HG03103 (cell line): Measurements from ENCODE around the gene PTPRJ.
A peak's percentile ranks its signal among the peaks of the same experiment; 100 is the strongest.

ENCODE experiments used
- ATAC-seq: cut with Tn5 transposase; IDR thresholded peaks from one replicate; pipeline ENCODE4 v1.9.1; 2021; ENCODE audit warnings: low read depth; ENCODE audit not compliant: unreplicated experiment

The PTPRJ gene

DNA sequence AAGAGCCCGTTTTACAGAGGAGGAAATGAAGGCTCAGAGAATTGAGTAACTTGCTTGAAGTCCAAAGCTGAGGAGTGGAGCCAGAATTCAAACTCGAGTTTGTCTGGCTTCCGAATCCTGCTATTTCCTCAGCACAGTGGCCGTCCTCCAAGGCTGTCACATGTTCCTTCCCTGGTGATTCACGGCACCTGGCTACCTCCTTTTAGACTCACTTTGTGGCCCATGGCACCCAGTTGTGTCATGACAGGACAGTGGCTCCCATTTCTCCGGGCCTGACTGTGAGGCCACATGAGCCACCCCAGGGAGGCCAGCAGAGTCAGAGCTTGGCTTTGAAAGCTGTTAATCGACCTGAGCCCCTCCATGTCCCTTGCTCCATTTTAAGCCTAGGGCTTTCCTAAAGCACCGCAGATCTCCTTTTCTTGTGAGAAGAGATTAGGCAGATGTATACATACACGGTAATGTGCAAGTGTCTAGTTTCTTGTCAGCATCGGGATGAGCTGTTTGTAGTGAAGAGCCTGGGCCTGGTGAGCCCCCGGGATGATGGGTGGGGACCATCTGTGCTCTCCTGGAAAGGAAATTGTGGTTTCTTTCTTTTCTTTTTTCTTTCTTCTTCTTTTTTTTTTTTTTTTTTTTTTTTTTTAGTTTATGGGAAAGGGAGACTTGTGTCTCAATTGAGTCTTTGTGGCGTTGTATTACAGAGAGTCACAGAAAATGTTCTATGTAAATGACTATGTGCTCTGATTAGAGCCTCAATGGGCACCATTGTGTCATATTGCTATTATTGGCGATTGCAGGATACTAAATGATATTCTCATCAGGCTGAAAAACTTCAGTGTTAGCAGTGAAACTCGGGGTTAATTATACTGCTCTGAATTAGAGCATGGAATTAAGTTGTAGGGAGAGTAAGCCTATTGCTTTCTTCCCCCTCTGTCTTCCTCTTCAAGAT is 54.8 kb downstream of the PTPRJ start:
- no peak for ATAC-seq

DNA sequence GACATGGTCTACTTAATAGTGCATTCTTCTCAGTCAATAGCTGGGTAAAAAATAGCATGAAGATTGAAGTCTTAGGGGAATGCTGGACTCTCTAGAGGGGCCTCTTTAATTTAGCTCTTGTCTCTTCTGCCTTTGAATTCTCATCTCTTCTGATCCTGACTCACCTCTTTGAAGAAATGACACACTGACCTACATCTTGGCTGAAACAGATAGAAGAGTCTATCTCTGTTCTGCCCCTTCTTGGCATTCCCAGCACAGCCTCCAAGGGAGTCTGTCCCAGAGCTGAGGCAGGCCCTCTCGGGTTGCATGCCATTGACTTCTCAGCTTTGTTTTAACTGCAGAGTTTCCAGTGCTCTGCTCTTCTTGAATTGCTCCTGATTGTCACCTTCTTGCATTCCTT is 55.7 kb downstream of the PTPRJ start:
- no peak for ATAC-seq

DNA sequence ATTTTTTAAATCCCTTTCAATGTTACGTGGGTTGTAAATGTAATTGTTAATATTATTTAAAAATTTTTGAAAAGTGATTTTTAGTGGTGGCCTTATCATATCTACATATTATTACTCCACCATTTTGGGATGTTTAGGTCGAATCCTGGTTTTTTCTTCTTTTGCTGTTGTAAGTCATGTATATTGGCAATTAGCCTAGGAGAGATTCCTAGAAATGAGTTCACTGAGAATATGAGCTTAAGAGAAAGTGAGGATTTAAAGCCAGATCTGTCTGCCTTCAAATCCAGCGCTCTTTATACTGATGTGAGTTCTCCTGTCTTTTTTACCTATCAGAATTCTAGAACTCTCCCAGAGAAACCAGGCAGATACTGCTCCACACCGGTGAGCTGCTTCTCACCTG is 56.1 kb downstream of the PTPRJ start:
- no peak for ATAC-seq

DNA sequence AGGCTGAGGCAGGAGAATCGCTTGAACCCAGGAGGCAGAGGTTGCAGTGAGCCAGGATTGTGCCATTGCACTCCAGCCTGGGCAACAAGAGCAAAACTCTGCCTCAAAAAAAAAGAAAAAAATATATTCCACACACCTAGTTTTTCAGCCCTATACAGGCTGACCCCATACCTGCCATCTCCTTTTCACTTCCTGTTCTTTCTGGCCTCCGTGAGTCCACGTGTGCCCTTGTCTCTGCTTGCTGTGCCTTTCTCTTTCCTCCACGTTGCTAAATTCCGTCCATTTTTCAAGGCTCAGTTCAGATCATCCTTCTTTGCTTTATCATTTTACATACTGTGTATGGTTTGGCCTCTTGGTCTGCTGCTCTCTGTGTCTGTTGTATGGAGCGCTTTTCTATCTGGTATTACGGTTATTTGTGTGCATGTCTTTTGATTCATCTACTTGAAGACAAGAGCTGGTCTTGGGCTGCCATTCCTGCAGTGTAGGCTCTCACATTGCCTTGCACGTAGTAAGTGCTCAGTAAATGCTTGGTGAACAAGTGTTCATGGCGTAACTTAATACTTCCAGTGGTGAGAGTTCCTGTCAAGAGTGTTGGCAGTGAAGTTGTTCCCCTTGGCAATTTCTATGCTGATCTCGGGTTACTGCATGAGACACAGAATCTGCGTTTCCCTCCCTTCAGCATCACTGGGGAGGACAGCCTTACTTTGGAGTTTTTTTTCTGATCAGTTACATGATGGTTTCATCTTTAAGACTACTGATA is 57.5 kb downstream of the PTPRJ start:
- ATAC-seq, result no peak

DNA sequence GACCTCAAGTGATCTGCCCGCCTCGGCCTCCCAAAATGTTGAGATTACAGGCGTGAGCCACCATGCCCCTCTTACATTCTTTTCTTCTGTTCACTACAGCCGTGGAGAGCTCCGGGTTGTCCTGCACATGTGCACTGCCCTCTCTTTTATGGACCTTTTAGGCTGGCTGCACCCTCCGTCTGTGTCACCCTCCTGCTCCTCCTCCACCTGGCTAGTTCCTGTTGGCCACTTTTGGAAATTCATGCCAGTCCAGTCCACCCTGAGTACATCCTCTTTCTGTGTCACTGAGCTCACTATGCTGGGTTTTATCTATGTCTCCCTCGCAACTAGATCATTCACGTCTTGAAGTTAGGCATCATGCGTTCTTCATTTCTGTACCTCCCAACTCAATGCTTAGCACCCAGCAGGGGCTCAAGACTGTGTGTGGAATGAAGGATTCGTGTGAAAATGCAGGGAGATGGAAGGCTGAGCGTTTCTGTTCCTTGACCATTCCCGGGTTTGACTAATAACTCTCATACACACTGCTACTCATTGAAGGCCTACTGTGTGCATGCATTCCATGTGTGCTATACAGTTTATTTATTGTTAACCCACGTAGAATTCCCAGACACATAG is 60.6 kb downstream of the PTPRJ start:
- no peak for ATAC-seq

DNA sequence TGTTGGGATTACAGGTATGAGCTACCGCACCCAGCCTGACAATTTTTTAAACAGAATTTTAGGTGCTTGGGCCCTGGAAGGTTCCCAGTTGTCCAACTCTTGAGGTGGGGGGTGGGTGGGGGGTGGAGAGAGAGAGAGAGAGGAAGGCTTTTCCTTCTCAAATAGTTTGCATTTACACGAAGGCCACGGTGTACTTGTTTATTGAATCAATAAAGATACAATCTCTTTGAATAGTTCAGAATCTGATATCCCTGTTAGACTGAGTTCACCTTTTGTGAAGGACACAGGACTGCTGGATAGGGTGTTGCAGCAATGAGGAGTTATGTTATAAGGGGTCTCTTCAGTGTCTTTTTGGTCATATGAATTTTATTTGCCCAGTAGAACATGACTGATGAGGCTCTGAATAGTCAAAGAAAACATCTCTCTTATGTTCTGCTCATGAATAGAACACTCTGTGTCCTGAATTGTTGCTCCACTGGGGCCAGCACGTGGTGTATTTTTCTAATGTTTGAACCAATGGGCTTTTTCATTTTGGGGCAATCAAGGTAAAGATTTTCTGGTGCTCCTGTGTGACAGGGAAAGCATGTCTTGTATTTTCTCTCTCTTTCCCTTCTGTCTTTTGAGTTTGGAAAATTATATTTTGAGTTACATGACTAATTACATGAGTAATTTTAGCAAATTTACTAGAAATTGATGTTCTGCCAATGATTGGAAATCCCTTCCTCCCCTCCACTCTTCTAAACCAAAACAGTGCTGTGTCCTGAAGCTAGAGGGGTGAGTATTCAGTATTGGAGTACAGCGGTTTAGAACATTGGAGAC is 61.7 kb downstream of the PTPRJ start:
- ATAC-seq, result no peak

DNA sequence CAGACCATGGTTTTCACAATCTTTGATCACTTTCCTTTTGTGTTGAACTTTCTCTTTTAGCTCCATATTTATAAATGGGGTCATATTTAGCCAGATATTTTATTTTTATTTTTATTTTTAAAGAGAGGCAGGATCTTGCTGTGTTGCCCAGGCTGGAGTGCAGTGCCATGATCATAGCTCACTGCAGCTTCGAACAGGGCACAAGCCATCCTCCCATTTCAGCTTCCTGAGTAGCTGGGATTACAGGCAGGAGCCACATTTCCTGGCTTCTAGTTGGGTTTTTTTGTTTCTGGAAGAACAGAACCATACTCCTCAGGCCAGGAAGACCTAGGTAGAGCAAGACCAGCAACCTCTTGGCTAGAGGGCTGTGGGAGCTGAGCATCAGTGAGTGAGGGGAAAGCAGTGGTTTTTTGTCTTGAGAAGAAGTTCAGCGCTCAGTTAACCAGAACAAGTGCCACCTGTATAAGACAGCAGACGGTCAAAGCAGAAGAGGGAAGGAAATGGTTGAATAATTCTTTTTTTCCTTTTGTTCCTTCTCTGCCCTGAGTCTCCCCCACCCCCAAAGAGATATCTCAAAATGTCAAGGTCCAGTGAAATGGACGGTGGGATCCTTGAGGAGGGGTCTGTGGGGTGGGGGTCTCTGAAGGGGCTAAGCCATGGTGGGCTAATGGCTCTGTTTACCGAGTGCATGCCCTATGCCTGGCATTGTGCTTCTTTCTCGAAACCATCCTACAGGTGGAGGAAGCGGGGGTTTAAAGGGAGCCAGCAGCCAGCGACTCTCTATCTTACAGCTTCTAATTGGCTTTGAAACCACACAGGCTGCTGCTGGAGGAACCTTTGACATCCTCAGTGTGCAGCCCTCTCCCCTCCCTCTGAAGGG is 63.0 kb downstream of the PTPRJ start:
- peak; percentile 52 for ATAC-seq

DNA sequence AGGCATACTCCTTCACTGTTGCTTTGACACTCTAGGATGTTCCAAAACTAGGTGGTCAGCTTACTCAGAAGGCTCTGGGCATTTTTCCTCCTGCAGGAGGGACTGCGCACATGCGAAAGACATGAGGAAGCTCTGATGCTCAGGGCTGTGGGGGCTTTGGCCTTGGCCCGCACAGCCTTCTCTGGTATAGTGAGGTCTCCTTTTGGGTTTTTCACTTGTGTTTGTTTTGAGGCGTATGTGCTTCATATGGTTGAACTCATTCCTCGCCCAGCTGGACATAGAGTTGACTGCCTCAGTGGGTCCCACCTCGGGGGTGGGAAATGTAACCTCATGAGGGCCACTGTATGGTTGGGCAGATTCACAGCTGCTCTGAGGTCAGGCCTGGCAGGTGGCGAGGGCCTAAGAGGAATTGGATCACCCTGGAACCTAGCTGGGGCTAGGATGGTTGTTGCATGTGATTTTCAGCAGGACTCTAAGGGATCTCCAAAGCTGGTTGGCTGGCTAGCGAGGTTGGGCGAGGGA is 63.7 kb downstream of the PTPRJ start:
- ATAC-seq, result no peak

DNA sequence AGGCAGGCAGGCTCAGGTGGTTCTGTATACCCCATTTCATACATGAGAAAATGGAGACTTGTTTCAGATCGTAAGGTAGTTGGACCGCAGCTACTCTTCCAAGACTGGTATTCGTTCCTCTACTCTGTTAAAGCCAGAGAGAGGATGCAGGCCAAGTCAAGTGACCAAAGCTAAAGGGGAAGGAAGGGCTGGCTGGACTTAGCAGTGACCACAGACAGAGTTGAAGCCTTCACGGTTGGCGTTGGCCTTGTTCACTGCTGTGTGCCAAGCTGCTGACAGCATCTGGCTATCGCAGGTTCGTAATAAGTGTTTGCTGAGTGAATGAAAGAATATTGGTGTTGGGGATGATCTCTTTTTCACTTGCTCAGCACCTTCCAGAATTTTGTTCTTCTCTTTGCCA is 64.2 kb downstream of the PTPRJ start:
- no peak for ATAC-seq

DNA sequence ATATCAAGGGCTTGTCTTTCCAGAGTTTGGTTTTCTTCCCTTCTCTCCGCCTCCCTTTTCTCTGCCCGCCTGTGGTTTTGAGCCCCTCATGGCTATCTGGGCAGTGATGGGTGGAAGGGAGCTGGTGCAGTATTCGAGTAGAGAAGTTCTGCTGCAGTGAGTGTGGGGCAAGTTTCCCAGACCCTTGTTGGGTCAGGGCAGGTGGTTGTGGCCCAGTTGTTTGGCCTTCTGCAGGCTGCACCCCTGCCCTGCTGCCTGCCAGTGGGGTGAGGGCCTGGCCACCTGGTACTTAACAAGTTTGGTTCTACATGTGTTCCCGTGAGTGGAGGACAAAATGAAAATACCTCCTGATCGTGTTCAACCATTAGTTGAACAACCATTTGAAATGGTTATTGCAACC is 65.2 kb downstream of the PTPRJ start:
- no peak for ATAC-seq

DNA sequence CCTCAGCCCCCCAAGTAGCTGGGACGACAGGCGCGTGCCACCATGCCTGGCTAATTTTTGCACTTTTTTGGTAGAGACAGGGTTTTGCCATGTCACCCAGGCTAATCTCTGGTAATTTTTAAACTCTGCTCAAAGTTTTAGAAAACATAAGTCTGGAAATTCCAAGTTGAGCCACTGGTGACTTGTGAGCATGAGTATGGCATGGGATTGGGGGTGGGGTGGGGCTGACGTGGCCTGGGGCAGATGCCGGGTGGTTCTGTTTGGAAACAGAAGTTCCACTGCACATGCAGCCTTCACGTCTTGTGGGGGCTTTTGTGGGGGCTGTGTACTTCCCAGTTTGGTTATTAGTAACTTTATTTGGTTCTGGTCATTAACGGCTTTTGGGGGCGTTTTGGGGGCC is 67.3 kb downstream of the PTPRJ start:
- no peak for ATAC-seq

DNA sequence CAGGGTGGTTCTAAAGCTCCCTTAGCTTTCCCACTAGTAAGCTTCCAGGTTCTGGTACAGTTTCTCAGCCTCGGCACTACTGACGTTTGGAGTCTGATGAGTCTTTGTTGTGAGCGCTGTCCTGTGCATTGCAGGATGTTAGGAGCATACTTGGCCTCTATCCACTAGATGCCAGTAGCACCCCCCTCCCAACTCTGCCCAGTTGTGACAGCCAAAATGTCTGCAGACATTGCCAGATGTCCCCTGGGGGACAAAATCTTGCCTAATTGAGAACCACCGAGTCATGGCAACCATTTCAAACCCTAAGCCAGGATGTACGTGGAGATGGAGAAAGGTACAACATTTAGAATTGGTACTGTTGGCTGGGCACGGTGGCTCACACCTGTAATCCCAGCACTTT is 68.7 kb downstream of the PTPRJ start:
- ATAC-seq, result no peak

DNA sequence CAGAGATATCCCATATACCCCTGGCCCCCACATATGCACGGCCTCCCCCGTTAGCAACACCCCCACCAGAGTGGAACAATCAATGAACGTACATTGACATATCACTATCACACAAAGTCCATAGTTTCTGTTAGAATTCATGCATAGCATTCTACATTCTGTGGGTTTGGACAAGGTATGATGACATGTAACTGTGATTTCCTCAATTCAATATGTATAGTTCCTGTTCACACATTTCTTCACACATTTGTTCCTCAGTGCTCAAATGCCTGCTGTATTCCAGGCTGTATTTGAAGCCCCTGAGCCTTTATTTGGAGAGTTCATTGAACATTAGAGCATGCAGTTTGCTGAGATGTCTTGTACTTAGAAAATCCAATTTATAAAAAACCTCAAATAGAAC is 69.9 kb downstream of the PTPRJ start:
- ATAC-seq, result no peak

DNA sequence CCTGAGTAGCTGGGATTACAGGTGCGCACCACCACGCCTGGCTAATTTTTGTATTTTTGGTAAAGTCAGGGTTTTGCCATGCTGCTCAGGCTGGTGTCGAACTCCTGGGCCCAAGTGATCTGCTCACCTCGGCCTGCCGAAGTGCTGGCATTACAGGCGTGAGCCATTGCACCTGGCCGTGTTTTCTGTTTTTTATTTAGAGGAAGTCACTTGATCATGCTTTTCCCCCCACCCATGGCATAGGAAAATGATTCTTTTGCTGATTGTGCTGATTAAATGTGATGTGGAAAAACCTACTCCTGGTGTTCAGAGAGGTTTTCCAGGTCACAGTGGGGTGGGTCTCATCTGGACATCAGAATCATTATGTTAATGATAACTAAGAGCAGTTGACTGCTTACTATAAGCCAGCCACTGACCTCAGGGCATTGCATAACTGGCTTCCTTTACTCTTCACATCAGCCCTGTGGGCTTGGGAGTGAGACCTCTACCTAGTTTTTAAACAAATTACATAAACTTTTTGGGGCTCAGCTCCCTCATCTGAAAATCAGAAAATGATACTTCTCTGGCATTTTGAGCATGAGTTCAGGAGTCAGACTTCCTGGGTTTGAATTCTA is 71.0 kb downstream of the PTPRJ start:
- ATAC-seq, result no peak

DNA sequence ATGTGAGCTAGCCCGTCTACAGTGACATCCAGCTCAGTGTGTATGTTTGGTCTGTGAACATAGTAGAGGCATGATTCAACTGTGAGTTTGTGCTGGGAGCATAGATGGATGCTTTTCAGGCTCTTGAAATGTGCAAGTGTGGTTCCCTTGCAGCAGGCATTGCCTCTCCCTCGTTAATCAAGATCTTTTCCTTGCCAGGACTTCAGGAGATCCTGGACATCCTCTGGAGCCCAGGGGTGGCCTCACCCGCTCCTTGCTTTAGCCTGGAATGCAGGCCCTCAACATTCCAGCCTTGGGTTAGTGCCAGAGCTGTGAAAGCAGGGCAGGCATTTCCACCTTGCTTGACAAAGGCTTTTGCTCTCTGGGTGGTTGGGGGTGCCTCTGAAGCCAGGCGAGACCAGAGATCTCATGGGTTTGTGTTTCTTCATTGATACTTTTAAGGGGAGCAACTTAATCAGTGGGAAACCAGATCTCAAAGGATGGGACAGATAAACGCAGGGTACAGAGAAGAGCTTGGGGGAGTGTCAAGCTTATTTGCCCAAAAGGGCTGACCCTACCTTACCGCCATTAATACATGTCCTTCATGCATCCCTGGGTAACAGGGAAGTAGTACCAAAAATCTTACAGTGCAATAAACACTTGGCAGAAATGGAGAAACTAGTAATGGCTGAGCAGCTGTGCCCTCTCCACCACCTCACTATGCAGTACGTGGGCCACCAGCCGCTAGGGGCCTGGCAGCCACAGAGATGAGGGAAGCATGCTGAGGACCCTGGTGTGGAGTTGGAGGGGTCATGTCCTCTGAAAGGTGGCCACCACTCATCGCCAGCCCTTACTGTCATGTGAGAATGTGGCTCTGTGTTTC is 72.1 kb downstream of the PTPRJ start:
- no peak for ATAC-seq

DNA sequence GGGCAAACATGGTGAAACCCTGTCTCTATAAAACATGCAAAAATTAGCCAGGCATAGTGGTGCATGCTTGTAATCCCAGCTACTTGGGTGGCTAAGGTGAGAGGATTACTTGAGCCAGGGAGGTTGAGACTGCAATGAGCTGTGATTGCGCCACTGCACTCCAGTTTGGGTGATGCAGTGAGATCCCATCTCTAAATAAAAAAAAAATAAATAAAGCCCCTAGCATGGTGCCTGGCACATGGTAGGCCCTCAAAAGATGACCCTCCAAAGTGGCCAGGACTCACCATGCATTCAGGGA is 74.6 kb downstream of the PTPRJ start:
- no peak for ATAC-seq

DNA sequence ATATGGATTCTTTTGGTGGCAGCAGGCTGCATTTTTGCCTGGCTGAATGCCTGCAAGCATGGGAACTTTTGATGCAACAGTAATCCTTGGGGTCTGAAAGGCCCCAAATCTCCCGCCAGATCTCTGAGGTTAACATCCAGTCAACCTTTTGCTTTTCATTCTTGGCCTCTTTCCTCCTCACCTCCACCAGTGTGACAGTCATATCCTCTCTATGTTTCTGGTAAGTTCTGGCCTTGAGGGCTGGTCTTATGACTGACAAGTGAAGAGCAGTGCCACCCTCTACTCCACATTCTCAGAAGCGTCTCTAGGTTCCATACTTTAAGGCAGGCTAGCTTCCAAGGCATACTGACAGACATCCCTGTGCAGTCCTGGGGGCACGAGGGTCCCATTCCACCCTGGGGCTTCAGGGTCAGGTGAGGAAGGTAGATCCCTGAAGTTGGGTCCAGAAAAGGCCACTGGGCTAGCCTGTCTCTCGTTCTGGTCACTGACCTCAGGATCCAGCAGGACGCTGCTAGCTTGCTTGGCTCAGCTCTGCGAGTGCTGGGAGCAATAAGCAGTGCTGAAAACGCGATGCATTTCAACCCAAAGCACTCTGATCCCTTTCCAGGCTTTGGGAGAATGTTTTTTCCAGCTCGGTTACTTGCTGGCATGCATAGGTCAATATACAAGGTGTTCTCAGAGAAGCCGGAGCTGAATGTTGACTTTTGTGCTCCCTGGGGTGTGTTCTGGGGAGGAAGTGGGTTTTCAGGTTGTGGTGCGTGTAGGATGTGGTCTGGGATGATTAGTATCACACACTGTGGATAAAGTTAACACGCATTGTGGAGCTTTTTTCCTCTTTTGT is 75.2 kb downstream of the PTPRJ start:
- ATAC-seq, result peak; percentile 55
